Measurements from ENCODE around the gene SLC9A9. TPM values are rescaled to one million over a fixed set of nuclear protein-coding genes. Genes with fewer than 3 reads are reported as not detected.
"Not testable (repeated sequence)": the region's sequence is repeated elsewhere in the genome, so short reads cannot be mapped to it uniquely, and the experiment has no call there.

The SLC9A9 gene
- polyA plus RNA-seq, 4 donors, result 4.1 to 7.3 (median 4.9) TPM

DNA sequence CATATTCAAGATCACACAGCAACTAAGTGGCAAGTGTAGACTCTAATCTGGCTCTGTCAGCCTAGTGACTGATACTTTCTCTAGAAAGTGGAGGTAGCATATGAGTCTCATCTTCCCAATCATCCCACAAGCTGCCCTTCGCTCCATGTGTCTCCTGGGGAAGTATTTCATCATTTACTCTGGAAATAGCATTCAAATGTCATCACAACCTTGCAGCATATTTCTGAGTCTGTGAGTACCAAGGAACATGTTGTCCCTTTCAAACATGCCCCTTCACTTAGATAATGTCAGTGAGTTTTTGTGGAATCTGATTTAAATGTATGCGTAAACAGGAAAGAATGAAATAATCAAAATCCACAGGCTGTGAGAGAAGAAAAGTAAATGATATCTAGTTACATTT lies 322.9 kb downstream of the SLC9A9 start:
- no peak for DNase-seq (ENCODE audit: low read depth in 4 of 4, low spot score in 2 of 4)

GRCh38 chr3:143521803-143522202 lies 326.5 kb downstream of the SLC9A9 start:
- no peak for DNase-seq (ENCODE audit: low read depth in 4 of 4, low spot score in 2 of 4)

DNA sequence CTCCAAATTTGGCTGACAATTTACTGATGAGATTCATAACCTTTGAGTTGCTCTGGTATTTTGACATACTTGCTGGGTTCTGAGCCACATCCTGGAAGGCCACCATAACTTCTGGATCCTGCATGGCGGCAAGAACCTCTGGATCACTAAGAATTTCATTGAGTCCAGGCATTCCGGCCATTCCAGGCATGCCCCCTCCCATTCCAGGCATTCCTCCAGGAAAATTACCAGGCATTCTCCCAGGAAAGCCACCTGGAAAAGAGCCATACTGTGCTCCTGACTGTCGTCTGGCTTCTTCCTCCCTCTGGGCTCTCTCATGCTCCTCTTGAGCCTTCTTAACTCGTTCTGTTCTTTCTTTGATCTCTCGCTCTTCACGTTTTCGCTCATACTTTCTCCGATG lies 331.1 kb downstream of the SLC9A9 start:
- DNase-seq (ENCODE audit: low read depth in 4 of 4, low spot score in 2 of 4), result not testable (repeated sequence)

DNA sequence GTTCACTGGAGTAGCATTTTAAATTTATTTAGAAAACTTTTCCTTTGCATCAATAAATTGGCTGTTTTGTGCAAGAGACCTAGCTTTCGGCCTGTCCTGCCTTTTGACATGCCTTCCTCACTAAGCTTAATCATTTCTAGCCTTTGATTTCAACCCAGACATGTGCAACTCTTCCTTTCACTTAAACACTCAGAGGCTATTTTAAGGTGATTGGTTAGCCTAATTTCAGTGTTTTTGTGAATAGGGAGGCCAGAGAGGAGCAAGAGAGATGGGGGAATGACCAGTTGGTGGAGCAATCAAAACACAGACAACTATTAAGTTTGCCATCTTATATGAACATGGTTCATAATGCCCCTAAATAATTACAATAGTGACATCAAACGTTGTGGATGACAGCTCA lies 333.4 kb downstream of the SLC9A9 start:
- no peak for DNase-seq (ENCODE audit: low read depth in 4 of 4, low spot score in 2 of 4)

DNA sequence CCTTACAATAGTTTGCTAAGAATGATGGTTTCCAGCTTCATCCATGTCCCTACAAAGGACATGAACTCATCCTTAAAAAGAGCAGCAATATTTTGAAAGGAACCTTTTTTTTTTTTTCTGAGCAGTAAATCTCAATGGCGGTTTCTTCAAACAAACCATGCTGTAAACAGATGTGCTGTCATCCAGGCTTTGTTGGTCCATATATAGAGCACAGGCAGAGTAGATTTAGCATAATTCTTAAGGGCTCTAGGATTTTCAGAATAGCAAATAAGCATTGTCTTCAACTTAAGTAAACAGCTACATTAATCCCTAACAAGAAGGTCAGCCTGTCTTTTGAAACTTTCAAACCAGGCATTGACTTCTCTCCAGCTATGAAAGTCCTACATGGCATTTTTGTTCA lies 334.2 kb downstream of the SLC9A9 start:
- no peak for DNase-seq (ENCODE audit: low read depth in 4 of 4, low spot score in 2 of 4)

GRCh38 chr3:143511174-143511879 lies 336.9 kb downstream of the SLC9A9 start:
- no peak for DNase-seq (ENCODE audit: low read depth in 4 of 4, low spot score in 2 of 4)

GRCh38 chr3:143510601-143511000 lies 337.7 kb downstream of the SLC9A9 start:
- no peak for DNase-seq (ENCODE audit: low read depth in 4 of 4, low spot score in 2 of 4)

- no peak for DNase-seq (ENCODE audit: low read depth in 4 of 4, low spot score in 2 of 4)
Measured at GRCh38 chr3:143507735-143508580, 340.3 kb downstream of the SLC9A9 start.

DNA sequence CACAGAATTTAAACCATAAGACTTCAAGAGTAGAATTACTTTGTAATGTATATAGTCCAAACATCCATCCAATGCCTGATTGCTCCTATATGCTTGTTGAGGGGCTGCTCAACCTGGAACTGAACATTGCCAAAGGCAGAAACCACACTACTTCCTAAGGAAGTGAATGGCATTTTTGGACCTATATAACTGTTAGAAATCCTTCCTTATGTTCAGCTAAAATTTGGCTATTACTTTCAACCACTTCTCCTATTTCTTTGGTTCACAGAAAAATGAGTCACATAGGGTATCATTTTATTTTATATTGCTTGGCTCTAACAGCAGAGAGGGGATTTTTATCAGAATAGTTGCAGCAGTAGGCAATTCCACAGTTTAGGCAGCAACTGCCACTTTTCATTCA lies 342.1 kb downstream of the SLC9A9 start:
- DNase-seq (ENCODE audit: low read depth in 4 of 4, low spot score in 2 of 4), result no peak

GRCh38 chr3:143503325-143503885 lies 344.9 kb downstream of the SLC9A9 start:
- DNase-seq (ENCODE audit: low read depth in 4 of 4, low spot score in 2 of 4), result no peak

- DNase-seq (ENCODE audit: low read depth in 4 of 4, low spot score in 2 of 4), result no peak
Measured at GRCh38 chr3:143502081-143502480, 346.2 kb downstream of the SLC9A9 start.

DNA sequence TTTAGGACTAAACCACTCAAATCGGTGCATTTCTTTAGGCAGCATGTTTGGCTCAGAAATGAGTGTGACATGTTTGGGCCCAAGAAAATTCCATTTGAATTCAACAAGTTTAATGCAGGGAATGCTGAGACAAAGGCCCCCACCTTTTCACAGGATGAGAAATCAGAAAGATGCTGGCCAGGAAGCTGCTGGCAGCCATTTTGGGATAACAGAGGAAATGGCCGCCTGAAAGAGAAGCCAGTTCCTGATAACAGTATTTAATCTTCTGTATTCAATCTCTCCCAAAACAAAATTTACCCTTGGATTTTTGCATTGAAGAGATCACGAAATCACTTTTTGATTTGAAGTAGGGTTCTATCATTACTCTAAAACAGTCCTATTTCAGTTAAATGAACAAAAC lies 350.9 kb downstream of the SLC9A9 start:
- DNase-seq (ENCODE audit: low read depth in 4 of 4, low spot score in 2 of 4), result no peak

DNA sequence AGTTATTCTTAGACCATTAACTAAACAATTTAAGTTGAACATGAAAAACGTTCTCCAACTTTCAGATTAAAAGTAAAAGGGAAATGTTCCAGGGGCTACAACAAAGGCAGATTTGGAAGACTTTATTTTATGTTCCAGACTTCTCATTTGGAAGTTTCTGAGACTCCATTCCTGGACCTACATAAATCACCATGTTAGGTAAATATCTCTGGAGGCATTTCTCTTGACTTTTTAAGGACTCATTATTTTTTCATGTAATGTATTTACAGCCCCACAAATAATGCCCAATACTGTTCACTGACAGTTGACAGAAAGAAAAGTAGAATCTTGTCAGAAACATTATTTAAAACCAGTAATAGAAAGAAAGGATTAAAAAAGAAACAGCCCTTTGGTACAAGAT lies 352.1 kb downstream of the SLC9A9 start:
- DNase-seq (ENCODE audit: low read depth in 4 of 4, low spot score in 2 of 4), result no peak

GRCh38 chr3:143495527-143495926 lies 352.7 kb downstream of the SLC9A9 start:
- DNase-seq (ENCODE audit: low read depth in 4 of 4, low spot score in 2 of 4), result no peak

DNA sequence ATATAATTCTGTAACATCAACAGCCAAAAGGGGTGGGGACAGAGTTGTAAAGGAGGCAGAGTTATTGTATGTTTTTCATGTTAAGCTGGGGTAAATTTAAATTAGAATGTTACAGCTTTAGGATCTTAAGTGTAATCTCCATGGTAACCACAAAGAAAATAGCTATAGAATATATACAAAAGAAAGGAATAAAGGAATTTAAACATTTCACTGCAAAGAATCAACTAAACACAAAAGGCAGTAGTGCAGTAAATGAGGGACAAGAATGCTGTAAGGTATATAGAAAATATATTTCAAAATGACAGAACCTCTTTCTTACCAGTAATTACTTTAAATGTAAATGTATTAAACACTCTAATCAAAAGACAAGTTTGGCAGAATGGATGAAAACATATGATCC lies 361.7 kb downstream of the SLC9A9 start:
- DNase-seq (ENCODE audit: low read depth in 4 of 4, low spot score in 2 of 4), result no peak

GRCh38 chr3:143484846-143485512 lies 363.3 kb downstream of the SLC9A9 start:
- no peak for DNase-seq (ENCODE audit: low read depth in 4 of 4, low spot score in 2 of 4)

DNA sequence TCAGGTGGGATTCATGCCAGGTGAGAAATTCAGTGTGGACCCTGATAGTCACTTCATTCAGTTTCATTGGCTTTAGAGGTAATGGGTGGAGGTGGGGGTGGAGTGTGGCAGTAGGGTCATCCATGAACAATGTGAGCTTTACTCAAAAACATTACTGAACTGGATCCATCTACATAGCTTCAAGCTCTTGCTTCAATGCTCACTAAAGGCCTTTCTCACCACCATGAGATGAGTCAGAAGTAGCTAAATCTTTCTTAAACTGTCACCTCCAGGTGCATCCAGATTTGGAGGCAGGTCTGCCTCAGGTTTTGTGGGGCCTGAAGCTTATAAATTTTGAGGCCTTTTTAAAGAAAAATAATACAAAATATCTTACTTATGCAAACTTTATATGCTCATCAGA lies 365.1 kb downstream of the SLC9A9 start:
- DNase-seq (ENCODE audit: low read depth in 4 of 4, low spot score in 2 of 4), result no peak

DNA sequence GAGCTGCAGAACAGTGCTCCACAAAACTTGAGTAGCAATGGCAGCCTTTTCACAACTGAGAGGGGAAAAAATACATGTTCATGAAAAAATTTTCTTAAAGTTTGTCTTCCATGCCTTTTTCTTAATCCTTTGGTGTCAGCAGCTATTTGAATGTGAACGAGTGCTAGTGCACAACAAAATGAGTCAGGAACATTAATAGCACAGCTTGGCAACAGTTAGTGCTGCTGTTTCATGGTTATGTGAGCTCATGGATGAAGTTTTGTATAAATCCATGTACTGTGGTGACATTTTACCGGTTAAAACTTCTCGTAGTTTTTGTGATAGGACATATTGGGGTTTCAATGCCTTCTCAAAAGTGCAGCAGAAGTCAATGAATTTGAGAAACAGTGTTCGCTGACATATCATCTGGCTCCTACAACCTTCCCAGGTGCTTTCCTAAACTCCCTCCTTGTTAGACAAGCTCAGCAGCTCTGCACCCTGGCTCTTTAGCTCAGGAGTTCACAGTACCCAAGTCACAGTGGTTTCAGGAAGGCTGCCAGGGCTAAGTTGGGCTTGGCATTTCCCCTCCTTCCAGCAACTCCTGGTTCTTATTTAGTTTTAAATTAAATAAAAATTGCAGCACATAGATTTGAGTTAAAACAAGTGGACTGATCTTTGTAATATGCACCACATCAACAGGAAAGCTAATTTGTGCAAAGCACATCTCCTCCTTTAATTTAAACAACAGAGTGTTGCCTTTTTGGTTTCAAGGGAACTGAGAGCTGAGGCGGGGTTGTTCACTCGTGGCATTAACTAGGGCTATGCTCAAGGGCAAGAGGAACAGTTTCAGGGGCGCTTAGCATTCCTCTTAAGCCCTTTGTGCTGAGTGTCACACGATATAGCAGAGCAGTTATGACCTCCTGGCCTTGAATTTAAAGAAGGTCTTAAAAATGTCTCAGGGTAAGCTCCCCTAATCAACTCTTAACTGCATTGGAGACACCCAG lies 365.9 kb downstream of the SLC9A9 start:
- no peak for DNase-seq (ENCODE audit: low read depth in 4 of 4, low spot score in 2 of 4)

GRCh38 chr3:143480344-143480743 lies 367.9 kb downstream of the SLC9A9 start:
- DNase-seq (ENCODE audit: low read depth in 4 of 4, low spot score in 2 of 4), result no peak

DNA sequence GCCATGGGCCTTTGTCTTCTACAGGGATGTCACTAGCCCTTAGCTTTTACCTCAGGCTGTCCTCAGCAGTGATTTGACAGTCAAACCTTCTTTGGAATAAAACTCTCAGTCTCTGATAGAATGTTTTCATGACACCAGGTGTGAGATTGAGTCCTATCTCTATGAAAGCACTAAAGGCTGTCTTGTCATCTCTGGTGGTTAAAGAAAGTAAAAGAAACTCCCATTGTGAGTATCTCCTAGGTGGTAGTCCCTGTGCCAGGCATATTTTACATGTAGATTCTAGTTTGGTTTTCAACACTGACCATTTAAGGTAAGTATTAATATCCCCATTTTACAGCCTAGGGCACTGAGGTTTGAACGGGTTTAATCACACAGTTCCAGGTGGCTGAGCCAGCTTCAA lies 368.5 kb downstream of the SLC9A9 start:
- DNase-seq (ENCODE audit: low read depth in 4 of 4, low spot score in 2 of 4), result no peak
